HUES64 (cell line): ENCODE results near the gene SMARCA4.

Source experiments
- H3K27ac ChIP-seq: 2 replicates; pipeline ENCODE4 v1.7.0; 2013; ENCODE audit warnings: low read depth, low read length, inconsistent platforms
- H3K27me3 ChIP-seq: 2 replicates; pipeline ENCODE4 v1.6.1; 2013; ENCODE audit warnings: mild to moderate bottlenecking, low read length; ENCODE audit not compliant: insufficient read depth
- H3K36me3 ChIP-seq: 2 replicates; pipeline ENCODE4 v1.6.1; 2013; ENCODE audit warnings: mild to moderate bottlenecking, low read length; ENCODE audit not compliant: insufficient read depth
- H3K4me1 ChIP-seq: 2 replicates; pipeline ENCODE4 v1.6.1; 2013; ENCODE audit warnings: mild to moderate bottlenecking, low read length, moderate library complexity; ENCODE audit not compliant: insufficient read depth
- H3K4me3 ChIP-seq: 2 replicates; pipeline ENCODE4 v1.5.1; 2013; ENCODE audit warnings: mild to moderate bottlenecking, low read length, moderate library complexity
- H3K9ac ChIP-seq: 2 replicates; pipeline ENCODE4 v1.6.1; 2013; ENCODE audit warnings: mild to moderate bottlenecking, low read depth, low read length
- H3K9me3 ChIP-seq: 2 replicates; pipeline ENCODE4 v1.6.1; 2013; ENCODE audit warnings: low read depth, low read length; ENCODE audit not compliant: insufficient read depth
- WGBS: fragments of 150-250, 120-280 bp; methylation state at CpG from one replicate; pipeline ENCODE4 v1.1.7; 2013; ENCODE audit warnings: missing lambda C conversion rate; 5-methylcytosine and 5-hydroxymethylcytosine counted together

Gene SMARCA4

DNA sequence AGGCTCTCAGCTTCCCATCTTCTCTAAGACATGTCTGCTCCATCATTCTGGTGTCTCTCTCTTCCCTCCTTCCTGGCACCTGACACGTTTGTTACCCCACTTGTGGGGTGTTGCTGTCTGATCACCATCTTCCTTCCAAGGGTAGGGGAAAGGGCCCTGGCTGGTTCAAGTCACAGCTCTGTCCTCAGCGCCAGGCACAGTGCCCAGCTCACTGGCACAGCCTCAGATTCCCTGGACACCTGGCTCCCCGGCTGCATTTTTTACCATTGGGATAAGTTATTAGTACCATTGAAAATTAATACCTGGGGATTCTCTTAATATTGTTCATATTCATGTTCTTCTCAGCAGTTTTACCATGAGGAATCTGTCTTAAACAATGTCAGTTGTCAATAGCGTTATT is 77.7 kb downstream of the SMARCA4 start:
- Histone ChIP-seq H3K27ac (no peak overlapping the region), H3K4me1 (no peaks in the 10 kb centered on the region), H3K9ac (no peak overlapping the region), H3K4me3 (no peak overlapping the region), H3K36me3 (peaks cover 92% of the 10 kb centered on the region), H3K27me3 (no peaks in the 10 kb centered on the region), H3K9me3 (no peaks in the 10 kb centered on the region)
- 95% methylated on average over 4 of the region's 4 CpGs for WGBS

DNA sequence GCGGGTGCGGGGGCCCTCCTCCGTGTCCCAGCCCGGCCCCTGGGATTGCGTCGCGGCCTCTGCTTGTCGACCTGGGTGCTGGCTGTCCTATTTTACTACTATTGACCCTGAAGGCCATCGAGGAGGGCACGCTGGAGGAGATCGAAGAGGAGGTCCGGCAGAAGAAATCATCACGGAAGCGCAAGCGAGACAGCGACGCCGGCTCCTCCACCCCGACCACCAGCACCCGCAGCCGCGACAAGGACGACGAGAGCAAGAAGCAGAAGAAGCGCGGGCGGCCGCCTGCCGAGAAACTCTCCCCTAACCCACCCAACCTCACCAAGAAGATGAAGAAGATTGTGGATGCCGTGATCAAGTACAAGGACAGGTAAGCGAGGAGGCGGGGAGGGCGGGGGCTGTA is 80.4 kb downstream of the SMARCA4 start:
- Histone ChIP-seq H3K4me3 (no peak overlapping the region), H3K9me3 (no peaks in the 10 kb centered on the region), H3K4me1 (no peaks in the 10 kb centered on the region), H3K27me3 (no peaks in the 10 kb centered on the region), H3K27ac (no peak overlapping the region), H3K9ac (no peak overlapping the region), H3K36me3 (peaks cover 86% of the 10 kb centered on the region)
- WGBS: 97% methylated on average over 33 of the region's 33 CpGs

DNA sequence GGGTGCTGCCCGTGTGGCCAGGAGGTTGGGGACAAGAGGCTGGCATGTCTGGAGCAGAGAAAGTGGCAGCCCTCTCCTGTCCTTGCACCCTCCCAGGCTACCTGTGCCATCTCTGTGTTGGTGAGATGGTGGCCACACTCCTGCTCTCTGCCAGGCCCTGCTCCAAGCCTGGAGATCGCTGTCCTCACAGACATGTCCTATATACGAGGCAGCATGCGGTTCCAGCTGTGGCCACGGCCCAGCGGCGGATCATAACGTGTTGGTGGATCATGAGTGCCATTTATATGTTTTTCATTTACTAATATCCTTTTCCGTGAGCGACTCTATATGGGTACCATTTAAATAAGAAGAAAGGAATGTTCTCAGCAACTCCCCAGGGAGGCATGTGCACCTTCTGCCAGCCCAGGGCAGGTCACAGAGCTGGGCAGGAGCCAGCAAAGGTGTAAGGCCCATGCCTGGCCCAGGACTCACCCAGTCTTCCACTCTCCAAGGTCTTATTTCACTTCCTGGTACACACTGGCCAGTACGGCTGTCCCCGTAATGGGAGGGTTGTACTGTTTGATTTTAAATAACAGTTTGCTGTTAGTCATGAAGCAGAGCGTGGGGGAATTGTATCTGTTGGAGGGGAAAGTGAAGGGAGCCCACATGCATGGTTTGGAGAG is 81.3 kb downstream of the SMARCA4 start:
- 91% methylated on average over 13 of the region's 13 CpGs for WGBS
- Histone ChIP-seq H3K9ac (no peak overlapping the region), H3K9me3 (no peaks in the 10 kb centered on the region), H3K4me1 (no peaks in the 10 kb centered on the region), H3K36me3 (peaks cover 86% of the 10 kb centered on the region), H3K27me3 (no peaks in the 10 kb centered on the region), H3K27ac (no peak overlapping the region), H3K4me3 (no peak overlapping the region)

DNA sequence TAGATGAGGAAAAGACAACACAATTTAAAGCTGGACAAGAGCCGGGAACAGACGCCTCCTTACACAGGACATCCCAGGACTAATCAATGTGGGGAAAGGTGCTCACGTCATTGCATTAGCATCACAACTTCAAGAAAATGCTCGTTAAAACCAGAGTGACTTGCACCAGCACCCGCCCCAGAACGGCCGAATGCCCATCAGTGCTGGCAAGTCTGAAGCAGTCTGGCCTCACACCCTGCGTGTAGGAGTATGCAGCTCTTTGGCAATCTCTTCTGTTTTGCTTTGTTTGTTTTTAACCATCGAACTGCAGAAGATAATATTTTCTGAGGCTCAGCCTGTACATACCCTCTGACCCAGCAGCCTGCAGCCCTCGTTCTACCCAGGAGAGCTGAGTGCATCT is 83.6 kb downstream of the SMARCA4 start:
- 98% methylated on average over 10 of the region's 10 CpGs for WGBS
- Histone ChIP-seq H3K4me1 (no peaks in the 10 kb centered on the region), H3K36me3 (peaks cover 82% of the 10 kb centered on the region), H3K27ac (no peak overlapping the region), H3K9ac (no peak overlapping the region), H3K9me3 (no peaks in the 10 kb centered on the region), H3K4me3 (no peak overlapping the region), H3K27me3 (no peaks in the 10 kb centered on the region)

DNA sequence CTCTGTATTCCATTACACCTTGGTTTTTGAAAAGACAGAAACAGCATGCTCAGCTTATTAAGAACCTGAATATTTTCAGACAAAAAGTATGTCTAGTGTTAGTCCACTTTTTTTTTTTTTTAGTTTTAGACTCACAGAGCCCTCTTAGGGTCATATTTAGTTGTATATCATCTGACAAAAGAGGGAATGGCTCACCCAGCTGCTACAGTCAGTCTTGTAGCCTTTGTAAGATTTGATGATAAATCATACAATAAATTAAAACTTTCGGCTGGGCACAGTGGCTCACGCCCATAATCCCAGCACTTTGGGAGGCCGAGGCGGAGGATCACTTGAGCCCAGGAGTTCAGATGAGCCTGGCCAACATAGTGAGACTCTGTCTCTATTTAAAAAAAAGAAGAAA is 84.7 kb downstream of the SMARCA4 start:
- H3K36me3 ChIP-seq: peaks cover 84% of the 10 kb centered on the region
- no peaks in the 10 kb centered on the region for H3K4me1 ChIP-seq
- H3K27ac ChIP-seq: no peak overlapping the region
- H3K27me3 ChIP-seq: no peaks in the 10 kb centered on the region
- no peak overlapping the region for H3K9ac ChIP-seq
- H3K4me3 ChIP-seq: no peak overlapping the region
- WGBS: 98% methylated on average over 4 of the region's 4 CpGs
- H3K9me3 ChIP-seq: no peaks in the 10 kb centered on the region

DNA sequence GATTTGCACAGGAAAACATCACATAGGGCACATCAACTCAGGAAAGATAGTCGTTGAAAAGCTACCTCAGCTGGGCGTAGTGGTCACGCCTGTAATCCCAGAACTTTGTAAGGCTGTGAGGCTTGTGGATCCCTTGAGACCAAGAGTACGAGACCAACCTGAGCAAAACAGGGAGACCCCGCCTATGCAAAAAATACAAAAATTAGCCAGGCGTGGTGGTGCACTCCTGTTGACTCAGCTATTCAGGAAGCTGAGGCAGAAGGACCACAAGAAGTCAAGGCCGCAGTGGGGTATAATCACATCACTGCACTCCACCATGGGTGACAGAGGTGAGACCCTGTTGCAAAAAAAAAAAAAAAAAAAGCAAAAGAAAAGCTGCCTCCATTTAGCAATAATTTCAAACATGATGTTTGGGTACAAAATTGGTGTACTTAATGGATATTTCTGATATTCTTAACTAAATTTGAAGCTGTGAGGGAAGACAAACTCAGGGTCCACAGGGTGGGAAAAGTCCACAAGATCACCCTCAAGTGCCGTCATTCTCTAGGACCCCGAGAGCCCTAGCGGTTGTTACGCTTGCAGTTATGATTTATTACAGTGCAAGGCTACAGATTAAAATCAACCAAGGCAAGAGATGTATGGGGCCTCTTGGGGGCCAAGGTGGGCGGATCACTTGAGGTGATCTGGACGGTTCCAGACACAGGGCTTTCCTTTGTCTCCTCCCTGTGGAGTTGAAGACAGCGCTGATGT is 86.0 kb downstream of the SMARCA4 start:
- Histone ChIP-seq H3K36me3 (peaks cover 73% of the 10 kb centered on the region), H3K9me3 (no peaks in the 10 kb centered on the region), H3K27ac (no peak overlapping the region), H3K4me1 (no peaks in the 10 kb centered on the region), H3K4me3 (no peak overlapping the region), H3K9ac (no peak overlapping the region), H3K27me3 (no peaks in the 10 kb centered on the region)
- 96% methylated on average over 14 of the region's 14 CpGs for WGBS

DNA sequence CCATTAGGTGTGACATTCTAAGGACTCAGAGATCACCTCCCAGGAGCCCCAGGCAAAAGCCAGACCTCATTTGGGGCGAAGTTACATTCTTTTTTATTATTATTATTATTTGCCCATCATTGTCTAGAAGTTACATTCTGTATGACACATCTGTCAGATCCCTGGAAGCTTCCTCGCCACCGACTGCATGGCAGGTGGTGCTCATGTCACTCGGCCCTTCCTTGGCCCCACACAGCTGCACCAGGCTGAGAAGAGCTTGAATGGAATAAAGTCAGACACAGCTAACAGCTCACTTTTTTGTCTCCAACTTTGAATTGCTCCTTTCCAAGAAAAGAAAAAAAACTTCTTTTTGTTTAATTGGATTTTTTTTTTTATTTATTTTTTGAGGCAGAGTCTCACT is 87.0 kb downstream of the SMARCA4 start:
- no peak overlapping the region for H3K27ac ChIP-seq

DNA sequence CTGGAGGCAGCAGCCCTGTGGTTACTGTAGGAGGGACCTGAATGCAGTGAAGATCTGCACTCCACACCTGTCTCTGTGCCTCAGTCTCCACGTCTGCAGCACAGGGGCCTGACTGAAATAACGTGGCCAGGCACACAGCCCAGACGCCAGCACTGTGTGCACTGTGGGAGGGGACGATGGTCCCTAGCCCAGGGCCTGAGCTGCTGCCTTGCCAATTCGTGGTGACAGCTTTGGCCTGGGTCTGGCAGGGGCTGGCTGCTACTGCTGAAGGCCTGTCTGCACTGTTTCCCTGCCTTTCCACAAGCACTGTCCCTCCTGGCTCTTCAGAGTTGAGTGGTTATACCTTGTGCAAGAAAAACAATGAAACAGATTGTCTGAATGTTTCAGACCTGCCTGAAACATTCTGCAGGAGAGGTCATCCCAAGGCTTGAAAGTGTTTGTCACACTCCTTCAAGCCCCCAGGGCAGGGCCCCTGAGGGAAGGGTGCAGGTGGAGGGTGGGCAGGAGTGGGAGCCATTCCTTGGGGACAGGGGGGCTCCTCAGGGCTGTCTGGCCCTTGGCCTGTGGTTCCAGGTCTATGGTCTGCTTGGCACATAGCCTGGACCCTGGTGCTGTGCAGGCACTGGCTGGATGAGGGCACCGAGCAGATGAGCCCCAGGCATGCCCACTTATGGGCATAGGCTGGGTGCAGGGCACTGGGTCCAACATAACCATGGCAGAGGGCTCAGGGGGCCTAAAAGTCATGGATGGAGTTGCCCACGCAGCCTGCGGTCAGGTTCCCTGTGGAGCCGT is 89.7 kb downstream of the SMARCA4 start:
- H3K4me3 ChIP-seq: no peak overlapping the region
- no peaks in the 10 kb centered on the region for H3K9me3 ChIP-seq
- WGBS: 94% methylated on average over 9 of the region's 9 CpGs
- H3K4me1 ChIP-seq: no peaks in the 10 kb centered on the region
- H3K27ac ChIP-seq: no peak overlapping the region
- no peak overlapping the region for H3K9ac ChIP-seq
- no peaks in the 10 kb centered on the region for H3K27me3 ChIP-seq
- peaks cover 59% of the 10 kb centered on the region for H3K36me3 ChIP-seq

More for the DNA sequence above, 87.0 kb downstream of the SMARCA4 start:
- no peaks in the 10 kb centered on the region for H3K27me3 ChIP-seq
- H3K4me1 ChIP-seq: no peaks in the 10 kb centered on the region
- H3K9ac ChIP-seq: no peak overlapping the region
- H3K4me3 ChIP-seq: no peak overlapping the region
- WGBS: 88% methylated on average over 4 of the region's 4 CpGs
- peaks cover 70% of the 10 kb centered on the region for H3K36me3 ChIP-seq
- no peaks in the 10 kb centered on the region for H3K9me3 ChIP-seq

DNA sequence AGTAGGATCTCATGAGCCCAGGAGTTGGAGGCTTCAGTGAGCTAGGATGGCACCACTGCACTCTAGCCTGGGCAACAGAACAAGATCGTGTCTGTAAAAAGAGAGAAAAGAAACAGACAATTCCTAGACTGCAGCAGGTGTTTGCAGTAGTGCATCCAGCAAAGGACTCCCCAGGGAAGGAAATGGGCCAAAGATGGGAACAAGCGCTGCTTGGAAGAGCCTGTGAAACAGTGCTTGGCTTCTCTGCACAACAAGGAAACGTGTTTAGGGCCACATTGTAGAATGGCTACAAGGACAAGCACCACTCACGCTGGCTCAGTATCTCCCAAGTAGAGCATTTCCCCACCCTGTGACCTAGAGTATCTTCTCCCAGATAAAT is 93.0 kb downstream of the SMARCA4 start:
- peaks cover 59% of the 10 kb centered on the region for H3K36me3 ChIP-seq

DNA sequence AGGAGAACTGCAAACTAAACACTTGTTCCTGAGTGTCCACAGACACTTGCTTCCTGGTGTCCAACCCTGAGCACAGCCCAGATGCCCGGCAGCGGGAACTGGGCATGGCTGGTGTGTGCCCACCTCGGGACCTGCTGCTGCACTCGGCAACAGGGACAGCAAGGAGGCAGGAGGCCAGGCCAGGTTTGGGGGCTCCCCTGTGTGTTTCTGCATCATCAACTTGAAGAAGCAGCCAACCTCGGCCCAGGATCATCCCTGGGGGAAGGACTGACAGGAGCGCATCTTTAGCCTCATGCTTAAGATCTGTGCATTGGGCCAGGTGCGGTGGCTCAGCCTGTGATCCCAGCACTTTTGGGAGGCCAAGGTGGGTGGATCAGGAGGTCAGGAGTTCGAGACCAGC is 93.4 kb downstream of the SMARCA4 start:
- Histone ChIP-seq H3K36me3 (peaks cover 59% of the 10 kb centered on the region), H3K4me3 (no peak overlapping the region), H3K4me1 (no peaks in the 10 kb centered on the region), H3K9me3 (no peaks in the 10 kb centered on the region), H3K9ac (no peak overlapping the region), H3K27ac (no peak overlapping the region), H3K27me3 (no peaks in the 10 kb centered on the region)
- WGBS: 90% methylated on average over 8 of the region's 8 CpGs

More for the DNA sequence above, 93.0 kb downstream of the SMARCA4 start:
- Histone ChIP-seq H3K27ac (no peak overlapping the region), H3K9ac (no peak overlapping the region), H3K27me3 (no peaks in the 10 kb centered on the region), H3K4me3 (no peak overlapping the region), H3K4me1 (no peaks in the 10 kb centered on the region), H3K9me3 (no peaks in the 10 kb centered on the region)
- WGBS: 94% methylated on average over 4 of the region's 4 CpGs

DNA sequence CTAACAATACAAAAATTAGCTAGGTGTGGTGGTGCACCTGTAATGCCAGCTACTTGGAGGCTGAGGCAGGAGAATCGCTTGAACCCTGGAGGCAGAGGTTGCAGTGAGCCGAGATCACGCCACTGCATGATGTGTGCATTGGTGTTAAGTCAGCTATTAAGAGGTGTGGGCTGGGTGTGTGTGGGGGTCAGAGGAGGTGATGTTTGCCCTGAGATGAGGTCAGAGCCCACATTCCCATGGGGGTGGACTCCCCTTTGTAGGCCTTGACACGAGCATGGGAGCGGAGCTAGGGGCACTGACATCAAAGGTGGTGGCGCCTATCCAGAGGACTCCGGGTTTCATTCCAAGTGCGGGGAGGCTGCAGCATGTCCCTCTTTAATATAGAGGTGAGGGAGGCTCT is 93.8 kb downstream of the SMARCA4 start:
- no peak overlapping the region for H3K4me3 ChIP-seq
- H3K9ac ChIP-seq: no peak overlapping the region
- no peaks in the 10 kb centered on the region for H3K9me3 ChIP-seq
- 95% methylated on average over 8 of the region's 8 CpGs for WGBS
- no peaks in the 10 kb centered on the region for H3K27me3 ChIP-seq
- H3K4me1 ChIP-seq: no peaks in the 10 kb centered on the region
- H3K27ac ChIP-seq: no peak overlapping the region
- H3K36me3 ChIP-seq: peaks cover 64% of the 10 kb centered on the region
